Activated naive CD8-positive, alpha-beta T cell treated with anti-CD3 and anti-CD28 coated beads, Interleukin-2, amount 10 ng/mL, durations not matched to agents 7 days and 5 days (primary cell): ENCODE results near the gene LANCL2. TPM values are rescaled to one million over a fixed set of nuclear protein-coding genes. Genes with fewer than 3 reads are reported as not detected.
A peak's percentile ranks its signal among the peaks of the same experiment; 100 is the strongest.
"Not testable (repeated sequence)": the region's sequence is repeated elsewhere in the genome, so short reads cannot be mapped to it uniquely, and the experiment has no call there.

ENCODE experiments used
- ATAC-seq: fragments of 150-1000 bp; cut with Tn5 transposase; one replicate; pipeline ENCODE4 v1.10.0; 2021; ENCODE audit warnings: low read depth, moderate library complexity
- POLR2A ChIA-PET: fragments of 350-600 bp; sonication (Branson Sonifier 250); formaldehyde crosslinking; loops from one replicate; lab custom pipeline; 2021; ENCODE audit warnings: antibody characterized with exemption; lab: Charles Lee
- DNase-seq: peaks from one replicate; pipeline ENCODE4 v3.0.0; 2021
- H3K27ac Mint-ChIP-seq: one replicate; pipeline ENCODE4 v1.8.0; 2022; ENCODE audit warnings: mild to moderate bottlenecking, mixed read lengths
- H3K27me3 Mint-ChIP-seq: one replicate; pipeline ENCODE4 v1.8.0; 2022; ENCODE audit warnings: mild to moderate bottlenecking, moderate library complexity, mixed read lengths
- H3K36me3 Mint-ChIP-seq: one replicate; pipeline ENCODE4 v1.8.0; 2021; ENCODE audit warnings: mild to moderate bottlenecking, mixed read lengths
- H3K4me1 Mint-ChIP-seq: one replicate; pipeline ENCODE4 v1.8.0; 2021; ENCODE audit warnings: mixed read lengths
- H3K4me3 Mint-ChIP-seq: one replicate; pipeline ENCODE4 v1.8.0; 2022; ENCODE audit warnings: mild to moderate bottlenecking, moderate library complexity, mixed read lengths
- H3K9me3 Mint-ChIP-seq: one replicate; pipeline ENCODE4 v1.8.0; 2021; ENCODE audit warnings: mixed read lengths
- total RNA-seq, 2 experiments: library from RNA; stranded (reverse); gene quantifications; one replicate each; pipeline ENCODE4 v1.2.3, GENCODE V29; 2021

Gene LANCL2
- total RNA-seq, 2 experiments from 2014 or later, result 6.6 to 7.4 TPM

- peaks cover 7% of the 10 kb centered on the region for H3K9me3 Mint-ChIP-seq
- no peak overlapping the region for H3K4me3 Mint-ChIP-seq
- H3K36me3 Mint-ChIP-seq, result peaks cover 43% of the 10 kb centered on the region
- no peak for DNase-seq
- ATAC-seq, result no peak
- no peaks in the 10 kb centered on the region for H3K27me3 Mint-ChIP-seq
- H3K4me1 Mint-ChIP-seq, result peaks cover 17% of the 10 kb centered on the region
- H3K27ac Mint-ChIP-seq, result no peak overlapping the region
- POLR2A ChIA-PET, result no interaction called here
Measured at GRCh38 chr7:55467047-55467593, 102.0 kb downstream of the LANCL2 start.

GRCh38 chr7:55468495-55468894 is 103.4 kb downstream of the LANCL2 start:
- DNase-seq, result no peak
- Mint-ChIP-seq H3K27me3 (no peaks in the 10 kb centered on the region), H3K4me3 (no peak overlapping the region), H3K27ac (peak overlapping the region; percentile 40), H3K4me1 (peaks cover 11% of the 10 kb centered on the region), H3K36me3 (peaks cover 38% of the 10 kb centered on the region), H3K9me3 (peaks cover 4% of the 10 kb centered on the region)
- POLR2A ChIA-PET, result interaction anchor here (1.4 kb wide), 1 partner anchor 65 kb away, joined by 6 read pairs; no protein-coding TSS in a partner anchor
- ATAC-seq, result no peak

- H3K4me1 Mint-ChIP-seq, result peaks cover 13% of the 10 kb centered on the region
- H3K36me3 Mint-ChIP-seq, result peaks cover 30% of the 10 kb centered on the region
- H3K27ac Mint-ChIP-seq, result no peak overlapping the region
- POLR2A ChIA-PET, result interaction anchor here (1.4 kb wide), 1 partner anchor 64 kb away, joined by 6 read pairs; no protein-coding TSS in a partner anchor
- H3K4me3 Mint-ChIP-seq, result no peak overlapping the region
- ATAC-seq (peak; percentile 69), DNase-seq (no peak)
- H3K9me3 Mint-ChIP-seq, result peaks cover 4% of the 10 kb centered on the region
- H3K27me3 Mint-ChIP-seq, result no peaks in the 10 kb centered on the region
Measured at GRCh38 chr7:55469271-55469681, 104.1 kb downstream of the LANCL2 start.

GRCh38 chr7:55469721-55470120 is 104.6 kb downstream of the LANCL2 start:
- Mint-ChIP-seq H3K9me3 (peaks cover 2% of the 10 kb centered on the region), H3K36me3 (peaks cover 28% of the 10 kb centered on the region), H3K27ac (no peak overlapping the region), H3K27me3 (no peaks in the 10 kb centered on the region), H3K4me1 (peaks cover 16% of the 10 kb centered on the region), H3K4me3 (no peak overlapping the region)
- POLR2A ChIA-PET, result interaction anchor here (1.4 kb wide), 1 partner anchor 64 kb away, joined by 6 read pairs; no protein-coding TSS in a partner anchor
- ATAC-seq, result no peak
- no peak for DNase-seq

GRCh38 chr7:55470261-55470660 is 105.1 kb downstream of the LANCL2 start:
- no peak for DNase-seq
- no peak for ATAC-seq
- POLR2A ChIA-PET, result no interaction called here
- Mint-ChIP-seq H3K9me3 (no peaks in the 10 kb centered on the region), H3K36me3 (peaks cover 22% of the 10 kb centered on the region), H3K4me3 (no peak overlapping the region), H3K27ac (no peak overlapping the region), H3K4me1 (peaks cover 21% of the 10 kb centered on the region), H3K27me3 (no peaks in the 10 kb centered on the region)

GRCh38 chr7:55471594-55471993 is 106.5 kb downstream of the LANCL2 start:
- ATAC-seq, H3K4me3 Mint-ChIP-seq, DNase-seq, H3K27ac Mint-ChIP-seq, H3K9me3 Mint-ChIP-seq, POLR2A ChIA-PET, H3K27me3 Mint-ChIP-seq: not testable (repeated sequence)
- peaks cover 15% of the 10 kb centered on the region for H3K36me3 Mint-ChIP-seq
- peaks cover 30% of the 10 kb centered on the region for H3K4me1 Mint-ChIP-seq

GRCh38 chr7:55472406-55472805 is 107.3 kb downstream of the LANCL2 start:
- DNase-seq, ATAC-seq, H3K9me3 Mint-ChIP-seq, H3K4me3 Mint-ChIP-seq, POLR2A ChIA-PET, H3K27me3 Mint-ChIP-seq, H3K27ac Mint-ChIP-seq: not testable (repeated sequence)
- Mint-ChIP-seq H3K36me3 (peaks cover 16% of the 10 kb centered on the region), H3K4me1 (peaks cover 30% of the 10 kb centered on the region)

GRCh38 chr7:55472928-55473725 is 108.0 kb downstream of the LANCL2 start:
- Mint-ChIP-seq H3K9me3 (no peaks in the 10 kb centered on the region), H3K27ac (no peak overlapping the region), H3K27me3 (no peaks in the 10 kb centered on the region), H3K4me1 (peaks cover 30% of the 10 kb centered on the region), H3K4me3 (no peak overlapping the region), H3K36me3 (peaks cover 15% of the 10 kb centered on the region)
- DNase-seq, result no peak
- no peak for ATAC-seq
- POLR2A ChIA-PET, result no interaction called here

GRCh38 chr7:55473932-55474331 is 108.8 kb downstream of the LANCL2 start:
- H3K4me1 Mint-ChIP-seq, result peaks cover 30% of the 10 kb centered on the region
- peaks cover 11% of the 10 kb centered on the region for H3K36me3 Mint-ChIP-seq

GRCh38 chr7:55474944-55475854 is 110.1 kb downstream of the LANCL2 start:
- Mint-ChIP-seq H3K9me3 (no peaks in the 10 kb centered on the region), H3K27ac (peak overlapping the region; percentile 73), H3K36me3 (peaks cover 11% of the 10 kb centered on the region), H3K4me3 (peak overlapping the region; percentile 44), H3K27me3 (no peaks in the 10 kb centered on the region), H3K4me1 (peaks cover 24% of the 10 kb centered on the region)
- POLR2A ChIA-PET, result no interaction called here
- ATAC-seq (peak; percentile 87), DNase-seq (peak; percentile 45)

More at GRCh38 chr7:55473932-55474331, 108.8 kb downstream of the LANCL2 start:
- Mint-ChIP-seq H3K9me3 (no peaks in the 10 kb centered on the region), H3K27me3 (no peaks in the 10 kb centered on the region), H3K4me3 (no peak overlapping the region), H3K27ac (no peak overlapping the region)
- POLR2A ChIA-PET, result no interaction called here
- ATAC-seq, result no peak
- no peak for DNase-seq

GRCh38 chr7:55475855-55476803 is 111.0 kb downstream of the LANCL2 start:
- Mint-ChIP-seq H3K4me3 (peak overlapping the region; percentile 44), H3K9me3 (no peaks in the 10 kb centered on the region), H3K36me3 (peaks cover 7% of the 10 kb centered on the region), H3K4me1 (peaks cover 21% of the 10 kb centered on the region), H3K27me3 (no peaks in the 10 kb centered on the region), H3K27ac (peak overlapping the region; percentile 73)
- ATAC-seq (no peak), DNase-seq (no peak)
- POLR2A ChIA-PET, result no interaction called here
